GM12891 (cell line): Measurements from ENCODE around the gene SPRN.
A peak's percentile ranks its signal among the peaks of the same experiment; 100 is the strongest.
"Not testable (repeated sequence)": the region's sequence is repeated elsewhere in the genome, so short reads cannot be mapped to it uniquely, and the experiment has no call there.

Experiments used
- DNase-seq: peaks from one replicate; pipeline ENCODE4 v3.0.0; 2011; ENCODE audit warnings: low spot score; ENCODE audit not compliant: insufficient read length
- FAIRE-seq: peaks from 2 replicates; lab custom pipeline; 2011; peaks lifted over from hg19 to GRCh38; lab: Jason Lieb, UNC
- PAX5 ChIP-seq: IDR thresholded peaks from 2 replicates; pipeline ENCODE4 v1.6.1; 2011; ENCODE audit warnings: low read length, moderate library complexity, mild to moderate bottlenecking; ENCODE audit not compliant: insufficient read depth, severe bottlenecking
- POLR2A ChIP-seq: IDR thresholded peaks from 2 replicates; pipeline ENCODE4 v1.6.1; 2011; ENCODE audit warnings: low read depth, low read length, control low read depth
- POLR2AphosphoS5 ChIP-seq: IDR thresholded peaks from 2 replicates; pipeline ENCODE4 v1.6.1; 2011; ENCODE audit warnings: low read depth, low read length, control low read depth
- POU2F2 ChIP-seq: IDR thresholded peaks from 2 replicates; pipeline ENCODE4 v1.6.1; 2011; ENCODE audit warnings: low read depth, mild to moderate bottlenecking, control low read depth, low read length, moderate library complexity
- SPI1 ChIP-seq: IDR thresholded peaks from 2 replicates; pipeline ENCODE4 v1.6.1; 2011; ENCODE audit warnings: low read depth, low read length, control low read depth
- TAF1 ChIP-seq: IDR thresholded peaks from 2 replicates; pipeline ENCODE4 v1.6.1; 2011; ENCODE audit warnings: low read depth, low read length, control low read depth

Gene SPRN

GRCh38 chr10:133446979-133447378, 22.6 kb upstream of the SPRN start:
- FAIRE-seq = no peak
- TF ChIP-seq TAF1 (no peak), PAX5 (no peak), POLR2AphosphoS5 (no peak), SPI1 (no peak), POLR2A (no peak), POU2F2 (no peak)
- no peak for DNase-seq

GRCh38 chr10:133445751-133446708, 21.6 kb upstream of the SPRN start:
- FAIRE-seq = no peak
- DNase-seq = peak; percentile 14
- TF ChIP-seq POU2F2 (no peak), POLR2AphosphoS5 (no peak), POLR2A (no peak), SPI1 (no peak), PAX5 (no peak), TAF1 (no peak)

GRCh38 chr10:133445268-133445732, 20.9 kb upstream of the SPRN start:
- no peak for TF ChIP-seq PAX5
- no peak for TF ChIP-seq POU2F2
- no peak for TF ChIP-seq POLR2AphosphoS5
- no peak for TF ChIP-seq POLR2A
- TF ChIP-seq SPI1 = no peak
- no peak for TF ChIP-seq TAF1
- no peak for FAIRE-seq
- no peak for DNase-seq

- no peak for TF ChIP-seq SPI1
- TF ChIP-seq POLR2A = no peak
- no peak for TF ChIP-seq POLR2AphosphoS5
- no peak for TF ChIP-seq POU2F2
- no peak for TF ChIP-seq PAX5
- FAIRE-seq (no peak), DNase-seq (peak; percentile 7)
Observed at GRCh38 chr10:133444342-133445267, 20.2 kb upstream of the SPRN start.

- FAIRE-seq (no peak), DNase-seq (no peak)
- TF ChIP-seq SPI1 = no peak
- TF ChIP-seq POU2F2 = no peak
- no peak for TF ChIP-seq TAF1
- TF ChIP-seq POLR2A = no peak
- no peak for TF ChIP-seq PAX5
- no peak for TF ChIP-seq POLR2AphosphoS5
Observed at GRCh38 chr10:133442967-133443924, 18.8 kb upstream of the SPRN start.

- DNase-seq = peak; percentile 6
- FAIRE-seq = no peak
- no peak for TF ChIP-seq PAX5
- no peak for TF ChIP-seq POU2F2
- no peak for TF ChIP-seq POLR2AphosphoS5
- no peak for TF ChIP-seq SPI1
- TF ChIP-seq POLR2A = no peak
- TF ChIP-seq TAF1 = no peak
Observed at GRCh38 chr10:133442191-133442966, 18.0 kb upstream of the SPRN start.

GRCh38 chr10:133441780-133442179, 17.4 kb upstream of the SPRN start:
- DNase-seq (no peak), FAIRE-seq (no peak)
- TF ChIP-seq SPI1 (no peak), TAF1 (no peak), POU2F2 (no peak), POLR2A (no peak)

- DNase-seq, FAIRE-seq: not testable (repeated sequence)
Observed at GRCh38 chr10:133441356-133441755, 16.9 kb upstream of the SPRN start.
